NCI-H748 treated with DMSO at 0.1 percent for 48 hours (cell line): ENCODE data around the gene SPP2.

Experiments
- DNase-seq: peaks from one replicate; lab custom pipeline; 2025; lab: John Stamatoyannopoulos, UW

SPP2 gene

GRCh38 chr2:234092344-234092743 lies 41.8 kb downstream of the SPP2 start:
- no peak for DNase-seq

- DNase-seq = no peak
Measured at GRCh38 chr2:234095301-234095700, 44.8 kb downstream of the SPP2 start.

DNA sequence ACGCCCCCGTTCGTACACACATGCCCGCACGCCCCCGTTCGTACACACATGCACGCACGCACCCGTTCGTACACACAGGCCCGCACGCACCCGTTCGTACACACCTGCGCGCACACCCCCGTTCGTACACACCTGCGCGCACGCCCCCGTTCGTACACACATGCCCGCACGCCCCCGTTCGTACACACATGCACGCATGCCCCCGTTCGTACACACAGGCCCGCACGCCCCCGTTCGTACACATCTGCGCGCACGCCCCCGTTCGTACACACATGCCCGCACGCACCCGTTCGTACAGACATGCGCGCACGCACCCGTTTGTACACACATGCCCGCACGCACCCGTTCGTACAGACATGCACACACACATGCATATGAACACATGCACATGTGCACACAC lies 45.7 kb downstream of the SPP2 start:
- DNase-seq = no peak

- DNase-seq = no peak
Measured at GRCh38 chr2:234098681-234099080, 48.2 kb downstream of the SPP2 start.

GRCh38 chr2:234099266-234099665 lies 48.8 kb downstream of the SPP2 start:
- no peak for DNase-seq

GRCh38 chr2:234100686-234101085 lies 50.2 kb downstream of the SPP2 start:
- DNase-seq = no peak

GRCh38 chr2:234102112-234102511 lies 51.6 kb downstream of the SPP2 start:
- no peak for DNase-seq

GRCh38 chr2:234107861-234108260 lies 57.4 kb downstream of the SPP2 start:
- DNase-seq = no peak

DNA sequence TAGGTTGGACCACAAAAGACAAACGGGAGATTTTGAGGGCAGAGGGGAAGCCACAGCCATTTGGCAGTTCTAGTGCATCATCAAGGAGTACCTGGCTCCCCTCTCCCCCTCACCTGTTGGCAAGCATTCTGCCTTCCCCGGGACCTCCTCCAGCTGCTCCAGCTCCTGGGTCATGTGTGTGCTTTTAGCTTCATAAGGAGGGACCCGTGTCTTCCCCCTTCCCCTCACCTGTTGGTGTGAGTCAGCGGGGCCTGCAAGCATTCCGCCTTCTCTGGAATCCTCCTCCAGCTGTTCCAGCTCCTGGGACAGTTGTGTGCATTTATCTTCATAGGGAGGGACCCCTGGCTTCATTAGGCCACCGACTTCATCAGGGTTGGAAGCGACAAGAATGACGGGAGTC lies 58.8 kb downstream of the SPP2 start:
- DNase-seq = no peak

DNA sequence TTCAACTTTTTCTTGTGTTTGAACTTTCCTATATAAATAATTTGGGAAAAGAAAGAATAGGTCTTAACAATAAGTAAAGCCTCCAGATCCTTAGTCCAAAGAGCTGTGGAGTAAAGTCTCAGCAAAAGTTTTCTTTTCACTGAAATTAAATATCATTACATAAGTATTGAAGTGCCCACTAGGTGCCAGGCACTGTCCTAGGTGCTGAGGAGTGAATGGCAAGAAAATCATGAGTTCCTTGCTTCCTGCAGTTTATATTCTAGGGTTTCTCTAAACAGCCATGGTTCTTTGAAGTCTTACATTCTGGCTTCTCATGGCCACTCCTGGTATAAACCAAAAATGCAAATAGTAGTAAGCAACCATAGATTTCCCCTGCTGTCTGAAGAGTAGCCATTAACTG lies 59.7 kb downstream of the SPP2 start:
- no peak for DNase-seq

DNA sequence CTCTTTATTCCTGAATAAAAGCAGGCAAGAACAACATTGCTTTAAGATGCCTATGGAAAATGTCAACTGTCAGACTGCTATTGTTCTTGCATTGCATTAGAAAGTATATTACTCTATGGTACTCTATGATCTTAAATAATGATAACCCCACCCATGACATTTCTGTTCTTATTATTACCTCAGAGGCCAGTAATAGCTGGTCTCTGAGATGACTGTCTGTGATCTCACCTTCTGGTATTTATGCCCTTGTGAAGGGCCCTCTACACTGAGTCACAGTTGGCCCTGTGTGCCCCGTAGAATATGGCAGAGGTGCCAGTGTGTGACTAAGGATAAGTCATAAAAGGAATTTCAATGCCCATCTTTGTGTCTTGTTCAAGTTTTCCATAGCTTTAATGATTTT lies 61.0 kb downstream of the SPP2 start:
- DNase-seq = no peak

DNA sequence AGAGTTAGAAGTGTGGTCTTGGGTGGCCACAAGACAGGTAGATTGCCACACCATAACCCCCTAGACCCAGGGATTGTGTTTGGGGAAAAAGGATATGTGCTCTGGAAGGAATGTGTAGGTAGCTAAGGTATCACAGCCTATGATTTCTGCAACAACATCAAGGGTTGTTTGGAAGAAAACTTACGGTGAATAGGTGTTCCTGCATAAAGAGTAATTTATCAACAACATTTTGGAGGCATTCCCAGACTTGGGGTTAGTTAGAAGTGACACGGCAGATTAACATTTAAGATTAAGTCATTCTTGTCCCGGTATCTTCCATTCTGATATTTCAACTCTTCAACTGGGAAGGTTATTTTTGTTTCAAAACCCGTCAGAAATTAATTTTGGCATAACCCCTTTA lies 65.5 kb downstream of the SPP2 start:
- DNase-seq = no peak

GRCh38 chr2:234121999-234122398 lies 71.5 kb downstream of the SPP2 start:
- no peak for DNase-seq

- no peak for DNase-seq
Measured at GRCh38 chr2:234125451-234126145, 75.1 kb downstream of the SPP2 start.

DNA sequence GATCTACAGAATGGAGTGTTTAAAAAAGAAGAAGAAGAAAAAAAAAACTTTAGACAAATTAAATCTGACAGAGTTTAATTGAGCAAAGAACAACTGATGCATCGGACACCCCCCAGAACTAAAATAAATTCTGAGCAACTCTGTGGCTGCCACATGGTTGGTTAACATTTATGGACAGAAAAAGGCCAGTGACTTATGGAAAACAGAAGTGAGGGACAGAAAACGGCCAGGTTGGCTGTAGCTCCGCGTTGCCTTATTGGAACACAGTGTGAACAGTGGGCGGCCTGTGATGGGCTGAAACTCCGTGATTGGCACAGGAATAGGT lies 75.6 kb downstream of the SPP2 start:
- no peak for DNase-seq
